PC-9 (cell line): ENCODE results near the gene KLC3. TPM values are rescaled to one million over a fixed set of nuclear protein-coding genes. Genes with fewer than 3 reads are reported as not detected.

Experiments used
- BruUV-seq: library from RNA; stranded (reverse); fragments of 400-500 nt; replicated peaks from 2 replicates; lab custom pipeline; 2021; lab: Mats Ljungman, UMichigan
- CTCF ChIA-PET: fragments of 300-600 bp; sonication (Branson Sonifier 250); formaldehyde crosslinking; loops from one replicate; lab custom pipeline; 2022; ENCODE audit warnings: antibody characterized with exemption; lab: Charles Lee
- POLR2A ChIA-PET: fragments of 300-600 bp; sonication (Branson Sonifier 250); formaldehyde crosslinking; loops from one replicate; lab custom pipeline; 2022; ENCODE audit warnings: antibody characterized with exemption; ENCODE audit not compliant: unreplicated experiment; lab: Charles Lee
- DNase-seq, 2 experiments: peaks; one replicate each; pipeline versions ENCODE4 v3.0.0 to v3.0.0-alpha.2; 2015 to 2022; ENCODE audit warnings: mixed read lengths in 1 of 2
- H2AFZ ChIP-seq: fragments of 200-600 bp; sonication (generic); 2 replicates; pipeline ENCODE4 v1.8.1; 2017; ENCODE audit warnings: antibody characterized with exemption
- H3F3A ChIP-seq: fragments of 200-600 bp; sonication (generic); 2 replicates; pipeline ENCODE4 v1.8.1; 2017; ENCODE audit warnings: antibody characterized with exemption, mild to moderate bottlenecking, low read depth; ENCODE audit not compliant: insufficient read depth
- H3K27ac ChIP-seq: fragments of 200-600 bp; sonication (generic); 2 replicates; pipeline ENCODE4 v1.6.1; 2016; ENCODE audit warnings: mixed run types
- H3K27me3 ChIP-seq: fragments of 200-600 bp; sonication (generic); 2 replicates; pipeline ENCODE4 v1.6.1; 2016; ENCODE audit warnings: low read depth, mixed run types; ENCODE audit not compliant: insufficient read depth
- H3K36me3 ChIP-seq: fragments of 200-600 bp; sonication (generic); 2 replicates; pipeline ENCODE4 v1.6.1; 2016; ENCODE audit warnings: low read depth, mixed run types
- H3K4me1 ChIP-seq: fragments of 200-600 bp; sonication (generic); replicated peaks from 2 replicates; pipeline ENCODE4 v1.6.1; 2016; ENCODE audit warnings: mixed run types; ENCODE audit not compliant: insufficient read depth
- H3K4me2 ChIP-seq: fragments of 200-600 bp; sonication (generic); 2 replicates; pipeline ENCODE4 v1.6.1; 2017; ENCODE audit warnings: mixed run types
- H3K4me3 ChIP-seq: fragments of 200-600 bp; sonication (generic); 2 replicates; pipeline ENCODE4 v1.6.1; 2016; ENCODE audit warnings: mixed run types
- H3K79me2 ChIP-seq: fragments of 200-600 bp; sonication (generic); 2 replicates; pipeline ENCODE4 v1.6.1; 2017; ENCODE audit warnings: low read depth, mixed run types
- H3K9me2 ChIP-seq: fragments of 200-600 bp; sonication (generic); 2 replicates; pipeline ENCODE4 v1.8.1; 2017; ENCODE audit warnings: mild to moderate bottlenecking; ENCODE audit not compliant: insufficient read depth
- H3K9me3 ChIP-seq: fragments of 200-600 bp; sonication (generic); 2 replicates; pipeline ENCODE4 v1.8.1; 2016; ENCODE audit warnings: low read depth; ENCODE audit not compliant: insufficient read depth
- H4K20me1 ChIP-seq: fragments of 200-600 bp; sonication (generic); 2 replicates; pipeline ENCODE4 v1.8.1; 2017; ENCODE audit not compliant: insufficient read depth
- EZH2 ChIP-seq: fragments of 200-600 bp; sonication (generic); IDR thresholded peaks from 2 replicates; pipeline ENCODE4 v1.8.0; 2017; ENCODE audit warnings: antibody characterized with exemption, low read depth
- intact Hi-C: fragments of 100-400 bp; cut with micrococcal nuclease; formaldehyde crosslinking; loops from one replicate; pipeline ENCODE4 v1.10.0; 2022; ENCODE audit not compliant: unreplicated experiment
- total RNA-seq: library from RNA; stranded (reverse); gene quantifications from 2 replicates; pipeline ENCODE4 v1.2.3, GENCODE V29; 2021
- TF ChIP-seq, protein P1 (sequence below): fragments of 200-600 bp; sonication (generic); conservative IDR thresholded peaks from 2 replicates; pipeline ENCODE4 v1.6.1; 2017; ENCODE audit warnings: mixed run types, antibody characterized with exemption, mild to moderate bottlenecking, moderate library complexity

The KLC3 gene
- total RNA-seq, 1 experiment from 2014 or later = 20.6 TPM

DNA sequence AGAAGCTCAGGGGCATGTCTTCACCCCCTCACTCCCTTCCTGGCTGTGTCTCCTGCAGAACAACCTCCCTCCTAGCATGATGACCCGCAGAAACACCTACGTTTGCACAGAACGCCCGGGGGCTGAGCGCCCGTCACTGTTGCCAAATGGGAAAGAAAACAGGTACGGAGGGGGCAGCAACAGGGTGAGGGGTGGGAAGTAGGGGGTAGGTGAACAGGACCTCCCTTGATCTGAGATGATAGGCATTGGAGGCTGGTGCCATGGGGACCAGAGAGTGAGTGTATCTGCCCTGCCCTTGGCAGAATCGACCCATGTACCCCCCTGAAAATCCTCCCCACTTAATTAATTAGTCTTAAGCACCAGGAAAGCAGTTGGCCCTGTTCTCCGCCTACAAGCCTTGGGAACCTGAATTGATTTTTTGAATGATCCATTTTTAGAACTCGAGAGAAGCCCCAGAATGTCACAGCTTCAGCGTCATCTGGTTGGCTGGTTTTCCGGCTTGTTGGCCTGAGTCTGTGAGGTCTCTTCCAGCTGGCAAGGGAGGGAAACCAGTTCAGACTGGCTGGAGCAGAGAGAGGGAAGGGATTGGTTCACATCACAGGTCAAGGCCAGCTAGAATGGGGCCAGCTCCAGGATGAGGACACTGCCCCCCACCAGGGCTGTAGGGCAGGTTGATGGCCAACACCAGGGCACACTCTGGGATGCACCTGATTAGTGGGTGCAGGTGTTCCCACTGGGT is 46.1 kb upstream of the KLC3 start:
- Histone ChIP-seq H3K9me2 (no peaks in the 10 kb centered on the region), H3K4me2 (no peak overlapping the region), H3K36me3 (0 out of 2 replicates have a peak, but pooled peaks cover 4% of the 10 kb centered on the region), H3K9me3 (no peaks in the 10 kb centered on the region), H3K27me3 (no peaks in the 10 kb centered on the region), H3K4me1 (no peaks in the 10 kb centered on the region), H3K4me3 (no peak overlapping the region), H3K79me2 (no peaks in the 10 kb centered on the region), H3F3A (no peaks in the 10 kb centered on the region), H4K20me1 (no peaks in the 10 kb centered on the region), H3K27ac (no peak overlapping the region), H2AFZ (no peak overlapping the region)
- TF ChIP-seq, protein P1, sequence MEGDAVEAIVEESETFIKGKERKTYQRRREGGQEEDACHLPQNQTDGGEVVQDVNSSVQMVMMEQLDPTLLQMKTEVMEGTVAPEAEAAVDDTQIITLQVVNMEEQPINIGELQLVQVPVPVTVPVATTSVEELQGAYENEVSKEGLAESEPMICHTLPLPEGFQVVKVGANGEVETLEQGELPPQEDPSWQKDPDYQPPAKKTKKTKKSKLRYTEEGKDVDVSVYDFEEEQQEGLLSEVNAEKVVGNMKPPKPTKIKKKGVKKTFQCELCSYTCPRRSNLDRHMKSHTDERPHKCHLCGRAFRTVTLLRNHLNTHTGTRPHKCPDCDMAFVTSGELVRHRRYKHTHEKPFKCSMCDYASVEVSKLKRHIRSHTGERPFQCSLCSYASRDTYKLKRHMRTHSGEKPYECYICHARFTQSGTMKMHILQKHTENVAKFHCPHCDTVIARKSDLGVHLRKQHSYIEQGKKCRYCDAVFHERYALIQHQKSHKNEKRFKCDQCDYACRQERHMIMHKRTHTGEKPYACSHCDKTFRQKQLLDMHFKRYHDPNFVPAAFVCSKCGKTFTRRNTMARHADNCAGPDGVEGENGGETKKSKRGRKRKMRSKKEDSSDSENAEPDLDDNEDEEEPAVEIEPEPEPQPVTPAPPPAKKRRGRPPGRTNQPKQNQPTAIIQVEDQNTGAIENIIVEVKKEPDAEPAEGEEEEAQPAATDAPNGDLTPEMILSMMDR = no peak
- TF ChIP-seq EZH2 = no peak
- intact Hi-C loops = no loop called here
- DNase-seq = no peak
- ChIA-PET CTCF (no interaction called here), POLR2A (no interaction called here)
- BruUV-seq = no TSS peak

DNA sequence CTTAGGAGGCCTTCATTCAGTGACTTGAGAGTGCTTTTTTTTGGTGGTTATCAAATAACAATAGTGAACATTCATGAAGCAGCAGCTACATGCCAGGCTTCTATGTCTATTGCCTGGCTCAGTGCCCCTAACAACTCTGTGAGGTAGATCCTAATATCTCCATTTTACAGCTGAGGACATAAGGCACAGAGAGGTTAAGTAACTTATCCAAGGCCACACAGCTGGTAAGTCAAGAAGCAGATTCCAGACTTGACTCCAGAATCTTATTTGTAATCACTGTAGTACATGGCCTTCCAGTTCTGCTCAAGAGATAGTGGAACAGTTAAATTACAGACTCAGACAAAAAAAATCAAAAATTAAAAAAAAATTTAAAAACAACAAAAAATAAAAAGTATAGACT is 44.7 kb upstream of the KLC3 start:
- H4K20me1 ChIP-seq = no peaks in the 10 kb centered on the region
- H3K4me3 ChIP-seq = no peak overlapping the region
- CTCF ChIA-PET = no interaction called here
- no peak overlapping the region for H2AFZ ChIP-seq
- POLR2A ChIA-PET = no interaction called here
- 0 out of 2 replicates have a peak, but pooled peaks cover 4% of the 10 kb centered on the region for H3K36me3 ChIP-seq
- H3K27ac ChIP-seq = no peak overlapping the region
- no peaks in the 10 kb centered on the region for H3K9me2 ChIP-seq
- no peaks in the 10 kb centered on the region for H3K27me3 ChIP-seq
- no peak overlapping the region for H3K4me2 ChIP-seq
- no TSS peak for BruUV-seq
- no peaks in the 10 kb centered on the region; the same call in 1 of the 2 replicates for H3F3A ChIP-seq
- H3K79me2 ChIP-seq = no peaks in the 10 kb centered on the region
- H3K9me3 ChIP-seq = no peaks in the 10 kb centered on the region
- no peaks in the 10 kb centered on the region for H3K4me1 ChIP-seq
- TF ChIP-seq, protein P1 = no peak
- no peak for TF ChIP-seq EZH2
- DNase-seq = no peak
- intact Hi-C loops = no loop called here

DNA sequence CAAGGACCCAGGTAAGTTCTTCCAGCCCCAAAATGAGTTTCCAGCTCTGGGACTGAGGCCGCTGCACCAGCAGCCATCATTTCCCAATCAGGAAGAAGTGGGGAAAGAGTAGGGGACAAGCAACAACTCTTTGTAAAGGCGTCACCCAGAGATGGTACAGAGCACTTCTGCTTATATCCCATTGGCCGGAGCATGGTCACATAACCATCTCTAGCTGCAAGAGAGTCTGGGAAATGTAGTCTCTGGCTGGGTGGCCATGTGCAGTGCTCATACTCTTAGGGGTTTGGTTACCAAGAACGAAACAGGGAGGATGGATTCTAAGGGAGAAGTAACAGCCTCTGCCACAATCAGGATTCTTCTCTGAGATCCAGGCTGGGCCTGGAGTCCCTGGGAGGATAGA is 44.2 kb upstream of the KLC3 start:
- H3K27ac ChIP-seq = no peak overlapping the region
- POLR2A ChIA-PET = no interaction called here
- no peaks in the 10 kb centered on the region; the same call in 1 of the 2 replicates for H3F3A ChIP-seq
- no peak overlapping the region for H3K4me2 ChIP-seq
- no peak for DNase-seq
- H3K4me1 ChIP-seq = no peaks in the 10 kb centered on the region
- intact Hi-C loops = no loop called here
- CTCF ChIA-PET = no interaction called here
- TF ChIP-seq, protein P1 = no peak
- no peak for TF ChIP-seq EZH2
- no peaks in the 10 kb centered on the region for H4K20me1 ChIP-seq
- BruUV-seq = no TSS peak
- no peaks in the 10 kb centered on the region for H3K79me2 ChIP-seq
- no peaks in the 10 kb centered on the region for H3K9me2 ChIP-seq
- 0 out of 2 replicates have a peak, but pooled peaks cover 4% of the 10 kb centered on the region for H3K36me3 ChIP-seq
- no peaks in the 10 kb centered on the region for H3K9me3 ChIP-seq
- no peak overlapping the region for H3K4me3 ChIP-seq
- H2AFZ ChIP-seq = no peak overlapping the region
- no peaks in the 10 kb centered on the region for H3K27me3 ChIP-seq
